Measurements from ENCODE around the gene NXN.
A peak's percentile ranks its signal among the peaks of the same experiment; 100 is the strongest.
"Not testable (repeated sequence)": the region's sequence is repeated elsewhere in the genome, so short reads cannot be mapped to it uniquely, and the experiment has no call there.

NXN gene

DNA sequence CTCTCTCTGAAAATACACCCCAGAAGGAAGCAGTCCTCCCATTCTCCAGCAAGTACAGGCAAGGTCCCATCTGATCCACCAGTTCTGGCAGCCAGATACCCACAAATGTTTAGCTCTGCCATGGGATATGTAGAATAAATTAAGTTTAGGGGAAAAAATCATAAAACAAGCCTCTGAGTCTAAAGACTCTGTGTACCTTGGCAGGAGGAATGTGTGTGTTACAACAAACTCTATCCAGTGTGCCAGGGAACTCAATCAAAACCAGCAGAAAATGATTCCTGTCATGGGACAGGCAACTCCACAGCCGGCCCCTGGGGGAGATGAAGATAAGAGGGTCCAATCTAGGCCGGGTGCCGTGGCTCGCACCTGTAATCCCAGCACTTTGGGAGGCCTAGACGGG lies 124.0 kb downstream of the NXN start:
- no peak for DNase-seq

DNA sequence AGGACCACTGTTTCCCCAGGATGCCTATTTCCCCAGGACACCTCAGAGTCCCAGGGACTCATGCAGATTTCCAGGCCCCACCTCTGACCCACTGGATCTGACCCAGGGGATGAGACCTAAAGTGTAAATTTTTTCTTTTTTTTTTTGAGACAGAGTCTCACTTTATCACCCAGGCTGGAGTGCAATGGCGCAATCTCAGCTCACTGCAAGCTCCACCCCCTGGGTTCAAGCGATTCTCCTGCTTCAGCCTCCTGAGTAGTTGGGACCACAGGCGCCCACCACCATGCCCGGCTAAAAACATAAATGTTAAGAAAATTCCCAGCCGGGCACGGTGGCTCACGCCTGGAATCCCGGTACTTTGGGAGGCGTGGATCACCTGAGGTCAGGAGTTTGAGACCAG lies 126.7 kb downstream of the NXN start:
- not testable (repeated sequence) for DNase-seq

DNA sequence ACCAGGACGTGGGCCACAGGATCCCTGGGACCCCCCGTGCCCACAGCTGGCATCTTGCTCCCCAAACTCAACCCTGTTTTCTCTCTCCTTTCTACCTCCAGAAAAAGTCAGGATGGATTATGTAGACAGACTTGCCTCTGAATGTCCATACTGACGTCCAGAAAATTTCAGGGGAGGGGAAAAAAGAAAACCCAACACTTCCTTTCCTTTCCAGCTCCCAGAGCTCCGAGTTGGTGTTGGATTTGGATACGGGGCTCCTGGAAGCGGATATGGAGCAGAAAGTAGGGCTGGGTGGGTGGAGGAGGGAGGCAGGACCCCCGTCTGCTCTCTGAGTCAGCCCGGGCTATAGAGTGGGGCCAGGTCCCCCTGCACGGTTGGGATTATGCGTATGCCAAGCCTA lies 127.2 kb downstream of the NXN start:
- DNase-seq: no peak

DNA sequence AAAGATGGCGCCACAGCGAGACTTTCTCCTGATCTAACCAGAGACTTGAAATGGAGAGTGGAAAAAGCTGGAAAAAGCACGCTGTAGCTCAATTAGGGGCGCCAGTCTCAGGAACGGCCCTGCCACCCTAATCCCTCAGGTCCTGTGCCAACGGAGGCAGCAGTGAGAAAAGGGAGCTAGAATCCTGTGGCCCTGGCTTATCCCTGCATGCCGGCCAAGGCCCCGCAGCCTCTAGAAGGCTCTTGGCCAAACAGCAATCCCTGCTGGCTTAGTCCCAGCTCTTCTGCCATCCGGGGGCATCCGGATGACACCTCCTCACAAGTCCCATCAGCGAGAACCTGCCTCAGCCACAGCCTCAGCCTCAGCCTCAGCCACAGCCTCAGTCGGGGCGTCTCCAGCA lies 127.7 kb downstream of the NXN start:
- DNase-seq: no peak

DNA sequence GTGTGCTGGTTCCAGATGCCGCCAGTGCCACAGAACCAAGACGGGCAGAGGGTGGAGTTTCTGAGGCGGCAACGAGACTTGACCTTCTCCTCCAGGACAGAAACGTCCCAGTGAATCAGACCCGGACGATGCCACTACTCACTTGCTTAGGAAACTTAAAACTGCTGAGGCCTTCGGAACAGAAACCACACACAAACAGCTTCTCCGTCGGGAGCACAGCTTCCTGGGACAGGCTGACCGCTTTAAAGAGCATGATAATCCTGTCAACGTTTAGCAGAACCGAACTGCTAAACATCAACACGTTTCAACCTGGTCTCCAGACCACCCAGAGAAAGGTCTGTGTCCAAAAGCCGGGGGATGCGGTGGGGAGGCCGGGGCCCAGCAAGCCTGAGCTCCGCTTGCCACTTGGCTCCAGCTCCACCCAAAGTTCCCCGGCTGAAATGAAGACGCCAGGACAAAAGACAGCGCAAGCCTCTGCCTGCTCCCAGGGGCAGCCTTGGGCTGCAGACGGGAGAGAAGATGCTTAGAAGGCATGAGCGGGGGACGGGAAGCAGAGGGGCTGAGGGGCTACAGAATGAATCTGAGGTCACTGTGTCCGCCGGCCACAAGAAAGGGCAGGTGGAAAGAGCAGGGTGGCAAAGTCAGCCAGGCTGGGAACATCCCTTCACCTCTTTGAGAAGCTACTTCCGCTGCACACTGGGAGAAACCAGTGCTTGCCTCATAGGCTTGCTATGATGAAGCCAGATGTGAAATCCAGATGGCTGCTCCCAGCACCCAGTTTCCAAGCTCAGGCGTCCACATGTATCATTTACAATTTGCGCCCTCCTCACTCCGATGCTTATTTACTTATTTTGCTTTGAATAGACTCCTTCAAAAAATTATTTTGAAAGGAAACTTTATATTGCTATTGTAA lies 128.5 kb downstream of the NXN start:
- no peak for DNase-seq

DNA sequence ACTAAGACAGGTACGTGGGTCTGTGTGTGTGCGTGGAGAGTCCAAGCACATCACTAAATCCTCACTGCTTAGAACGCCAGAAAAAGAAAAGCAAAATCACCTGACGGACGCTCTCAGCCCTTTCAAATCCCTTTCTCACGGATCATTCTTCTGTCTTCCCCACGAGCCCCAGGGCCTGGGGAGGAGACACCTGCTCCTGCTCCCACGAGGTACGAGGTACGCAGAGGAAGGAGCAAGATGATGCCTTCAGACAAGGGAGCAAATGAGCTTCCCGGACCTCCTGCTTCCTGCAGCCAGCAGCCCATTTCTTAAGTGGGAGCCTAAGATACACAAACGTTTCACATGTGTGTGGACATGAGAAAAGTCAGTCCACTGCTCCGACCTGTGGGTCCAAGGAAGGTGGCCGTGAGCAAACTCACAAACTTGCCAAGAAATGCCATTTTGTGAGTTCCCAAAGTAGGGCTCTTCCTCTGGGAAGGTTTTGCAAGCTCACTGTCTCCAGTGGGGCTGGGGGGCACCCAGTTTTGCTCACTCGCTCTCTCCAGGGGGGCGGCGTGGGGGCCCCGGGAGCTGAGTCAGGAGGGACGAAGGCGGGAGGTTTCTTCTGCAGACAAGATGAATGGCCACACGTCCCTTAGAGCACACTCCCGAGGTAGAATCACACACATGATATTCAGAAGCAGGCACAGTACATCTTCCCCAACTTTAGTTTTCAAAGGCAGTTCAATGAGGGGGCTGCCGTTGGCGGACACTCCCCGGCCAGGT lies 129.3 kb downstream of the NXN start:
- DNase-seq: no peak

DNA sequence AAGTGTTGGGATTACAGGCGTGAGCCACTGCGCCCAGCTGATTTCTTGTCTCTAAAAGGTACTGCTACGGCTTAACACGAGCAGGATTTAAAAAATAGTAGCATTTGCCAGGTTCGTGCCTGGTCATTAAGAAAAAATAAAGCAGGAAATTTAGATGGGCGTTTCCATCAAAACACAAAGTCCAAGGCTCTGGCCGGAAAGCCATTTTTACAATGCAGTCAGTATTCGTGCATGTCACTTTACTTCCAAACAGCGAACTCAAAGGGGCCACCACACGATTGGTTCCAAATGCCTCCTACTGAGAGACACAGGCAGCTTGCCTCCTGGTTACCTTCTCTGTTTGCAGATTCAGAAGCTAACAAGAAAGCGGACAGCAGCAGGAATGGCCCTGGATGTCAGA lies 131.2 kb downstream of the NXN start:
- DNase-seq: no peak

DNA sequence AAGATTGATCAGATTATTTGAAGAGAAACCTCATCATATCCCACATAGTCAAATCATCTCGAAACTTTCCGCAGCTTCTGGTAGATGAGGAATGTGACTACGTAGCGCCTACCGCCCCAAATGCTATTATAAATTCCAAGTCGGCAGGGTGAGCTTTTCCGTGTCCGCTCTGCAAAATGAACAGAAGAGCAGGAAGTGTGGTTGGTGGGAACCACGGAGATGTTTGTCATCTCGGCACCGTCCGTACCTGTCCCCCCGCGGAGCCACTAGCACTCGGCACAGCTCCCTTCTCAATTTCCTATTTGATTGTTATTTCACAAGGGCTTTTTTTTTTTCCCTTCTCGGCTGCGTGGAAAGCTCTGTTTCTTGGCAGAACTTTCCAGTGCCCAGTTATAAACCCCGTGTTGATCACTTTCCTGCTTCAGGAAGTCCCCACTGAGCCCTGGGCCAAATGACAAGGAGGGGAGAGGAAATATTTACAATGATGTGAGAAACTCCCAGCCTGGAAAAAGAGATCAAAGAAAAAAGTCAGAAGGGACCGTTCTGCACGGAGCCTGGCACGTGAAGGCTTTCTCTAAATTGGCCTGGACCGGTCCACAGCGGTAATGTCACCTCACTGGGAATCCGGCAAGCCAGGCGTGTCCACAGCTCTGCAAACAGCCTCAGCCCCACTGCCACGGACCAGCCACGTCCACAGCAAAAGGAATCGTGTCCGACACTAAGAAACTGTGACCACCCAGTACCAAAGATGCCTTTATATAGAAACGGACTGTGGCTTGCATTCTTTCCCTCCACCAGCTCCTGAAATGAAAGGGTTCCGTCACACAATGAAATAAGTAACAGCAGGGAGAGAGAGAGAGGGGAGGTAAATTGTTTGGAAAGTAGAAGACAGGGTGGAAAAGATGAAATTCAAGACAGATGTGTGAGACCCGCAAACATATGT lies 132.4 kb downstream of the NXN start:
- DNase-seq: no peak

DNA sequence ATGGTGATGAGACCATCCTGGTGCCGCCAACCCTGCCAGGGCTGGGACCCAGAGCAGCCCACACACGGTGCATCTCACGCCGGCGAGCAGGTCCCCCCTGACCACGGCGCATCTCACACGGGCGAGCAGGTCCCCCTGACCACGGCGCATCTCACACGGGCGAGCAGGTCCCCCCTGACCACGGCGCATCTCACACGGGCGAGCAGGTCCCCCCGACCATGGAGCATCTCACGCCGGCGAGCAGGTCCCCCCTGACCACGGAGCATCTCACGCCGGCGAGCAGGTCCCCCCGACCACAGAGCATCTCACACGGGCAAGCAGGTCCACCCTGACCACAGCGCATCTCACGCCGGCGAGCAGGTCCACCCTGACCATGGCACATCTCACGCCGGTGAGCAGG lies 138.3 kb downstream of the NXN start:
- no peak for DNase-seq

DNA sequence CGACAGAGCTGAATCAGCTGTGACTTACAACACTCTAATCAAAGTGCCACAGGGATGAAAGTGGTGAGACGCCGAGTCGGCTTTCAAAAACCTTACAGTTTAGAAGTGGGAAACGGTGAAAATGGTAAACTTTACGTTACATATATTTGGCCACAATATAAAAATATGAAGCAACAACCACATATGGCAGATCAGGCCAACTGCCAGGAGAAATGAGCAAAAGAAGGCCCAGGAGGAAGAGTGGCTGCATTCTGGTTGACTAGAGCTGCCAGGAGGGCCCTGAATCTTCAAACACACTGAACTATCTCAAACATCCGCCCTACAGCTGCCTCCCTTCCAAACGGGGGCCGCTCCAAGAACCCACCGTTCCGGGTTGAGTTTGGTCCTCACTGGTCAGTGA lies 141.1 kb downstream of the NXN start:
- no peak for DNase-seq

DNA sequence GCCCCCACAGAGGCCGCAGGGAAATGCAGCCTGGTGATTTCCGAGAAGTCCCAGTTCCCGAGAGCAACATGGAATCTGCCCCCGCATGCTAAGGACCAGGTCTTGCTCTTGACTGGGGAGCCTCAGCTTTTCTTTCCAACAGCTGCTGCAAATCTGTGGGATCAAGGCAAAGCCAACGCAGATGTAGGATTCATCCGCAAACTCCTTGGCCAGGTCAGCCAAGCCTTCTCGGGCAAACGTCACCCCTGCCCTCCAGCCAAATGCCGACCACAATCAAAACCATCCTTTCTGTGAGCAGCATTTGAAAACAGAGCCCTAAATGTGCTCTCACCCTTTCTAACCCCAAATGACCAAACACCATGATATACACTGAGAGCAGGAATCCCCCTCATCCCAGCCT lies 143.4 kb downstream of the NXN start:
- no peak for DNase-seq

DNA sequence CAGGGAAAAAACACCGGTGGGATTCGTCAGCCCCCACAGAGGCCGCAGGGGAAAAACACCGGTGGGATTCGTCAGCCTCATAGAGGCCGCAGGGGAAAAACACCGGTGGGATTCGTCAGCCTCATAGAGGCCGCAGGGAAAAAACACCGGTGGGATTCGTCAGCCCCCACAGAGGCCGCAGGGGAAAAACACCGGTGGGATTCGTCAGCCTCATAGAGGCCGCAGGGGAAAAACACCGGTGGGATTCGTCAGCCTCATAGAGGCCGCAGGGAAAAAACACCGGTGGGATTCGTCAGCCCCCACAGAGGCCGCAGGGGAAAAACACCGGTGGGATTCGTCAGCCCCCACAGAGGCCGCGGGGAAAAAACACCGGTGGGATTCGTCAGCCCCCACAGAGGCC lies 143.9 kb downstream of the NXN start:
- not testable (repeated sequence) for DNase-seq

DNA sequence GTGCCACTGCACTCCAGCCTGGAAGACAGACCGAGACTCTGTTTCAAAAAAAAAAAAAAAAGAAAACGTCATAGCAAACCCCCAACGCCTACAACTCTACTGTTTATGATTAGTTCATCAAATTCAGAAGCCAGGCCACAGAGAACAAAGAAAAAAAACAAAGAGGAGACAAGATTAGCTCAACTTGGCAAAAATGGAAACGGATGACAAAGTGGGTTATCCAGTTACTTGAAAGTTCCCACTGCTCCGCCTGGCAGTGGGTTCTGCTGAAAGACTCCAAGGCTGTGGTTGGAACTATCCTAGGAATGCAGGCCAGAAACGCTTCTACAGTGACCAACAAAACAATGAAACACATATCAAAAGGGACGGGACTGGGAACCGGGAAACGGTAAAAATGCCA lies 144.3 kb downstream of the NXN start:
- no peak for DNase-seq

DNA sequence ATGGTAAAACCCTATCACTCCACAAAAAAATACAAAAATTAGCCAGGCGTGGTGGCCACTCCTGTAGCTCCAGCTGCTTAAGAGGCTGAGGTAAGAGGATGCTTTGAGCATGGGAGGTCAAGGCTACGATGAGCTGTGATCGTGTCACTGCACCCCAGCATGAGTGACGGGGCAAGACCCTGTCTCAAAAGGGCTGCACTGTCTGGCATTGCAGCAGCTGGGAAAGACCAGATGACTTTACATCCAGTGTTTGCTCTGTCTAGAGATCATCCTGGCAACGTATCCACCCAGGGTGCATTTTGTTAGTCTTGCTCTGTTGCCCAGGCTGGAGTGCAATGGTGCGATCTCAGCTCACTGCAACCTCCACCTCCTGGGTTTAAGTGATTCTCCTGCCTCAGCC lies 145.4 kb downstream of the NXN start:
- peak in 1 of 2 experiments; percentile 1 for DNase-seq

DNA sequence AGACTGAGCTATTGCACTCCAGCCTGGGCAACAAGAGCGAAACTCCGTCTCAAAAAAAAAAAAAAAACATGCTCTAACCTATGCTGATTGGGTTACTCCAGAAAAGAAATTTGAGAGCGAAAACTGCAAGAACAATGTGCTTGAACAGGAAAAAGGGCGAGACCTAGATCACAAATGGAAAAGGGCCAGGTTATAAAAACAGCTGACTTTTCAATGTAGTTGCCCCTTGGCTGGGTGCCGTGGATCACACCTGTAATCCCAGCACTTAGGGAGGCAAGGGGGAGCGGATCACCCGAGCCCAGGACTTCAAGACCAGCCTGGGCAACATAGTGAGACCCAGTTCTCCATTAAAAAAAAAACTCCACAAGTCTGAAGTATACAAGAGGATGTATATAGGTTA lies 148.6 kb downstream of the NXN start:
- DNase-seq: no peak

DNA sequence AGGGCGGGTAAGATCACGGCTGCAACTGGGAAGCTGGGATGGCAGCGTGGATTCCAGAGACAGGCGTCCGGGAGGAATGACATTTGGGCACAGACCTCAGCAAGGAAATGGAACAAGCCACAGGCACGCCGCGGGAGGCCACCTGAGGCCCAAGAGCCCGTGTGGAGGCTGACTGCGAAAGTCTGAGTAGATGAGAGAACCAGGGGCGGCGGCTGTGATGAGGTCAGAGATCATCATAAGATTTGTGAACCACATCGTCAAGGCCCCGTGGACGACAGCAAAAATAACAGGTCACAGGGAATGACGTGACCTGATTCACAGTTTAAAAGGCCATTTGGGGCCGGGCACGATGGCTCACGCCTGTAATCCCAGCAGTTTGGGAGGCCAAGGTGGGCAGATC lies 149.2 kb downstream of the NXN start:
- no peak for DNase-seq

DNA sequence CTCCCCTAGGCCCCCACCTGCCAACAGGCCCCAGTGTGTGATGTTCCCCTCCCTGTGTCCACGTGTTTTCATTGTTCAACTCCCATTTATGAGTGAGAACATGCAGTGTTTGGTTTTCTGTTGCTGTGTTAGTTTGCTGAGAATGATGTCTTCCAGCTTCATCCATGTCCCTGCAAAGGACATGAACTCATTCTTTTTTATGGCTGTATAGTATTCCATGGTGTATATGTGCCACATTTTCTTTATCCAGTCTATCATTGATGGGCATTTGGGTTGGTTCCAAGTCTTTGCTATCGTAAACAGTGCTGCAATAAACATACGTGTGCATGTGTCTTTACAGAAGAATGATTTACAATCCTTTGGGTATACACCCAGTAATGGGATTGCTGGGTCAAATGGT lies 150.0 kb downstream of the NXN start:
- not testable (repeated sequence) for DNase-seq

DNA sequence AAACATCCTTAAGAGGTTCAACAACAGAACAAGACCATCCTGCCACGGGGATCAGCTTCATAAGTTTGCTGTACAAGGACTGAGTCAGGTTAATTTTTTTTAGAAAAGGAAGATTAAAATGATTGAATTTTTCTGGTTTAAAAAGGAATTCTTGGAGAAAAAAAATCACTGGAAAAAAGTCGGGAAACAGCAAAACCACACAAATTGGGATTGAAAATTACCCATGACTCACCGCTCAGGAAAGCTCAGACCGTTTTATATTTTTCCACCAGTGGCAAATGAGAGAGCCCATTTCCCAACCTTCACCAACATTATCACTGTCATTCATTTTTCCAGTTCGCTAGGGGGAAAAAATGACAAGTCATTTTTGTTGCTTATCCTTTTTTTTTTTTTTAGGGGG lies 150.8 kb downstream of the NXN start:
- DNase-seq: no peak

DNA sequence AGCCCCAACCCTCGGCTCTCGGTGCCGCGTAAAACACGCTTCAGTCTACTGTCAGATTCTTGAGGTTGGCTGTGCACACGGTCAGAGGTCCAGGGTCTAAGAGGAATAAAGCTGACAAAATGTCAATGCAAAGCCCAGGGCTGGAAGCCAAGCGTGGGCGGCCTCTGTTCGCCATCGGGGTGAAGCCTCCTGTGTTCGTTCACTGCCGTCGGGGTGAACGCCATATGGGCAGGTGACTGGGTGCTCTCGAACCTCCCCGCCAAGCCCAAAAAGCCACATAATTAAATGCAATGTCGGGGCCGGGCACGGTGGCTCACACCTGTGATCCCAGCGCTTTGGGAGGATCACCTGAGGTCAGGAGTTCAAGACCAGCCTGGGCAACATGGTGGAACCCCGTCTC lies 152.8 kb downstream of the NXN start:
- no peak for DNase-seq

DNA sequence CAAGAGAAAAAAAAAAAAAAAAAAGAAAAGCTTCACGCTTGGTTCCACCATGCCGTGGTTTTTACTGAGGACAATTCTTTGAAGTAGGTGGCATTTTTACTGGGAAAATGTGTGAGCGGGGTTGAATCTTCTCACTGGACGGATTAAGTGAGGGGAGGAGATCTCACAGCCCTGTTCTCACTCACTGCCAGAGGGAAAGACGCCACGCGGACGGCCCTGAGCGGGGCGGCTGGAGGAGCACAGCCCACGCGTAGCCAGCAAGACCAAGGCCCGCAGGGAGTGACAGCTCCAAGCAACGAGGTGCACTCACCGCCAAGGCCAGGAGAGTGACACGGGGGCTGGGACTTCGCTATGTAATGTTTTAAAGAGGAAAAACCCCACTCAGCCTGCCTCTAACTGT lies 154.4 kb downstream of the NXN start:
- no peak for DNase-seq

DNA sequence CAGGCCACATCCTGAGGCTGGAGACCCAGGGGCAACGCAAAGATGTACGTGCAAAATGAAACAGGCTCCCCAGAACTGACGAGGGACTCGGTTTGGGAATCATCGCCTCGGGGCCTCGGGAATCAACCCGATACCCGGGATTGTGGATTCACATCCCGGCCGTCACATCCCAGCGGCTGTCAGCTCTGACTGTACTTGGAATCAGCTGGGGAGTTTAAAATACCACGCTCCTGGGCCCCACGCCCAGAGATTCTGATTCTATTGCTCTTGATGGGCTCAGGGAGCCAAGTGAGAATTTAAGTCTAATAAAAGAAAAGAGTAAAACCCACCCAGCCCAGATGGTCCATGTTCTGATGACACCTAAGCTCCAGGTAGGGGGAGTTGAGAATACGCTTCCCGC lies 155.2 kb downstream of the NXN start:
- no peak for DNase-seq

DNA sequence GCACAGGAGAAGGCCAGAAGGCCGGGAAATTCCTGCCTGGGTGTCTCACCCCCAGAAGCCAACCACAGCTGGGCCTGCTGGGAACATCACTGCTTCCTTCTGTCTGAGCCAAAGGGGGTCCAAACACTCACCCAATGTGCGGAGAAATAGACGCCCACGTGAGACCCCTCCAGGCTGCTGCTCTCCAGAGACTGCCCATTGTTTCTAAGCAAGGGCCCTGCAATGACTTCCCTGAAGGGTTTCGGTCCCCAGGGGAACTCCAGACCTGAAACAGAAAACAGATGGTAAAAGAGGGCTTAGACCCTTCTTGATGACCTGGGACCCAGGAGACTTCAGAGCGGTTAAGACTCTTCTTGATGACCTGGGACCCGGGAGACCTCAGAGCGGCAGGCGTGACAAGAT lies 156.1 kb downstream of the NXN start:
- no peak for DNase-seq

DNA sequence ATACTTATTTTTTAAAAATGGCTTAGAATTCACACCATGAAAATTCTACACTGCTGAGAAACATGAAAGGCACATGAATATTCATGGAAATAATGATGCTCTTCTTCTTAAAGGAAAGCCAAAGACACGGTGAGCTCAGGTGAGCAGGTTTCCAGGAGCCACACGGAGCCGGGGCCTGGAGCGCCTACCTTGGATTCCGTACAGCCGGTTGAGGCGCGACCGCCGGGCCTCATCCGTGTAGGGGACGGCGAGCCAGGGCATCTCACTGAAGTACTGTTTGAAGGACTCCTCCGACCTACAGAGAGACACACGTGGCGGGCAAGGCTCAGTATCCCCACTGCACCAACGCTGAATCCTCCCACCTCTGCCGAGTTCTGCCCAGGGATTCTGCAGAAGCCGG lies 160.3 kb downstream of the NXN start:
- DNase-seq: no peak
